Endothelial cell of umbilical vein (primary cell): Measurements from ENCODE around the gene FRMD4A.

Experiments
- CTCF ChIP-seq, 2 donors: IDR thresholded peaks; 1 replicate in 1 of 2; 2 replicates in 1 of 2; pipeline ENCODE4 v1.5.1; 2011; ENCODE audit warnings: low read length in 2 of 2, mild to moderate bottlenecking in 2 of 2, moderate library complexity in 2 of 2, control low read depth in 1 of 2, inconsistent platforms in 1 of 2, low read depth in 1 of 2; ENCODE audit not compliant: insufficient read depth in 1 of 2; ENCODE audit errors: extremely low read depth in 1 of 2
- EZH2 ChIP-seq: IDR thresholded peaks from 2 replicates; pipeline ENCODE4 v1.6.1; 2012; ENCODE audit warnings: borderline replicate concordance, low read depth, mild to moderate bottlenecking, moderate library complexity, low read length, inconsistent platforms; ENCODE audit not compliant: severe bottlenecking
- FOS ChIP-seq: IDR thresholded peaks from 2 replicates; pipeline ENCODE4 v1.6.1; 2011; ENCODE audit warnings: mild to moderate bottlenecking, low read length, moderate library complexity, borderline replicate concordance; ENCODE audit not compliant: insufficient read depth
- JUN ChIP-seq: IDR thresholded peaks from 2 replicates; pipeline ENCODE4 v1.6.1; 2011; ENCODE audit warnings: borderline replicate concordance, low read depth; ENCODE audit not compliant: insufficient read length, insufficient read depth
- MAX ChIP-seq: IDR thresholded peaks from 2 replicates; pipeline ENCODE4 v1.6.1; 2011; ENCODE audit not compliant: insufficient read depth, insufficient read length
- MYC ChIP-seq: IDR thresholded peaks from one replicate; pipeline ENCODE4 v1.6.1; 2011; ENCODE audit warnings: mild to moderate bottlenecking, low read depth, low read length
- POLR2A ChIP-seq: IDR thresholded peaks from 2 replicates; pipeline ENCODE4 v1.6.1; 2012; ENCODE audit warnings: low read depth, mild to moderate bottlenecking, control low read depth, low read length
- POLR2AphosphoS5 ChIP-seq: IDR thresholded peaks from 2 replicates; pipeline ENCODE4 v1.6.1; 2012; ENCODE audit warnings: low read depth, mild to moderate bottlenecking, control low read depth, low read length, moderate library complexity; ENCODE audit not compliant: insufficient read depth

- TF ChIP-seq MAX = no peak
- TF ChIP-seq CTCF (IDR thresholded peaks at IDR 0.05; ENCODE audit: extremely low read depth in 1 of 2, insufficient read depth in 1 of 2, low read depth in 1 of 2, low read length in 2 of 2) = peak in 1 of 2 donors; percentile 30
- no peak for TF ChIP-seq MYC
- TF ChIP-seq FOS = no peak
- TF ChIP-seq POLR2A = no peak
- TF ChIP-seq JUN = no peak
- no peak for TF ChIP-seq POLR2AphosphoS5
- no peak for TF ChIP-seq EZH2
Measured at GRCh38 chr10:13847201-13847631, 483.5 kb downstream of the FRMD4A start.
